Astrocyte (in vitro differentiated cells and primary cell): ENCODE measurements around the gene PARVB. TPM values are rescaled to one million over a fixed set of nuclear protein-coding genes. Genes with fewer than 3 reads are reported as not detected.

Experiments used
- DNase-seq: peaks from one replicate; pipeline ENCODE4 v3.0.0-alpha.2; 2010; ENCODE audit warnings: low read depth
- FAIRE-seq: peaks from 2 replicates; lab custom pipeline; 2011; peaks lifted over from hg19 to GRCh38; lab: Jason Lieb, UNC
- H2AFZ ChIP-seq: 2 replicates; pipeline ENCODE4 v1.6.0; 2012; ENCODE audit warnings: low read depth, low read length, inconsistent platforms
- H3K27ac ChIP-seq: 2 replicates; pipeline ENCODE4 v1.5.1; 2011; ENCODE audit warnings: low read depth, low read length, inconsistent platforms
- H3K27me3 ChIP-seq: 2 replicates; pipeline ENCODE4 v1.6.0; 2011; ENCODE audit warnings: low read length, inconsistent platforms; ENCODE audit not compliant: insufficient read depth
- H3K36me3 ChIP-seq: 2 replicates; pipeline ENCODE4 v1.5.1; 2011; ENCODE audit warnings: low read length, inconsistent platforms; ENCODE audit not compliant: insufficient read depth
- H3K4me1 ChIP-seq: 2 replicates; pipeline ENCODE4 v1.5.1; 2011; ENCODE audit warnings: low read length, inconsistent platforms; ENCODE audit not compliant: insufficient read depth
- H3K4me2 ChIP-seq: 2 replicates; pipeline ENCODE4 v1.6.0; 2012; ENCODE audit warnings: low read length, inconsistent platforms
- H3K4me3 ChIP-seq: 2 replicates; pipeline ENCODE4 v1.5.1; 2011; ENCODE audit warnings: low read depth, mild to moderate bottlenecking, low read length, inconsistent platforms; ENCODE audit not compliant: insufficient read depth
- H3K79me2 ChIP-seq: 2 replicates; pipeline ENCODE4 v1.6.0; 2012; ENCODE audit warnings: mild to moderate bottlenecking, low read length, inconsistent platforms; ENCODE audit not compliant: insufficient read depth
- H3K9ac ChIP-seq: 2 replicates; pipeline ENCODE4 v1.6.0; 2012; ENCODE audit warnings: mild to moderate bottlenecking, low read length, inconsistent platforms
- H3K9me3 ChIP-seq: 2 replicates; pipeline ENCODE4 v1.5.1; 2012; ENCODE audit warnings: low read depth, mild to moderate bottlenecking, low read length, inconsistent platforms; ENCODE audit not compliant: insufficient read depth
- H4K20me1 ChIP-seq: 2 replicates; pipeline ENCODE4 v1.6.0; 2012; ENCODE audit warnings: low read length, inconsistent platforms; ENCODE audit not compliant: insufficient read depth
- H3K27ac Mint-ChIP-seq: one replicate; pipeline ENCODE4 v1.8.0; 2021; ENCODE audit warnings: mild to moderate bottlenecking, mixed read lengths; ENCODE audit not compliant: unreplicated experiment
- H3K27me3 Mint-ChIP-seq: one replicate; pipeline ENCODE4 v1.8.0; 2021; ENCODE audit warnings: low read depth, mixed read lengths; ENCODE audit not compliant: unreplicated experiment
- H3K36me3 Mint-ChIP-seq: one replicate; pipeline ENCODE4 v1.8.0; 2021; ENCODE audit warnings: low read depth, mixed read lengths; ENCODE audit not compliant: unreplicated experiment
- H3K4me1 Mint-ChIP-seq: one replicate; pipeline ENCODE4 v1.8.0; 2021; ENCODE audit warnings: low read depth, mixed read lengths; ENCODE audit not compliant: unreplicated experiment
- H3K4me3 Mint-ChIP-seq: one replicate; pipeline ENCODE4 v1.8.0; 2021; ENCODE audit warnings: mild to moderate bottlenecking, moderate library complexity, mixed read lengths; ENCODE audit not compliant: unreplicated experiment
- H3K9me3 Mint-ChIP-seq: one replicate; pipeline ENCODE4 v1.8.0; 2021; ENCODE audit warnings: mild to moderate bottlenecking, mixed read lengths; ENCODE audit not compliant: unreplicated experiment
- EZH2 ChIP-seq: IDR thresholded peaks from 2 replicates; pipeline ENCODE4 v1.6.1; 2012; ENCODE audit warnings: mild to moderate bottlenecking, low read length, inconsistent platforms; ENCODE audit not compliant: insufficient read depth
- total RNA-seq: library from RNA; stranded (reverse); gene quantifications from 2 replicates; pipeline ENCODE4 v1.2.1, GENCODE V29; 2021
- TF ChIP-seq, protein P1 (sequence below): IDR thresholded peaks from 2 replicates; pipeline ENCODE4 v1.5.1; 2011; ENCODE audit warnings: low read depth, mild to moderate bottlenecking, inconsistent platforms, low read length, moderate library complexity; ENCODE audit not compliant: insufficient read depth

PARVB gene
- total RNA-seq, 1 donor from 2014 or later = 22.0 TPM

DNA sequence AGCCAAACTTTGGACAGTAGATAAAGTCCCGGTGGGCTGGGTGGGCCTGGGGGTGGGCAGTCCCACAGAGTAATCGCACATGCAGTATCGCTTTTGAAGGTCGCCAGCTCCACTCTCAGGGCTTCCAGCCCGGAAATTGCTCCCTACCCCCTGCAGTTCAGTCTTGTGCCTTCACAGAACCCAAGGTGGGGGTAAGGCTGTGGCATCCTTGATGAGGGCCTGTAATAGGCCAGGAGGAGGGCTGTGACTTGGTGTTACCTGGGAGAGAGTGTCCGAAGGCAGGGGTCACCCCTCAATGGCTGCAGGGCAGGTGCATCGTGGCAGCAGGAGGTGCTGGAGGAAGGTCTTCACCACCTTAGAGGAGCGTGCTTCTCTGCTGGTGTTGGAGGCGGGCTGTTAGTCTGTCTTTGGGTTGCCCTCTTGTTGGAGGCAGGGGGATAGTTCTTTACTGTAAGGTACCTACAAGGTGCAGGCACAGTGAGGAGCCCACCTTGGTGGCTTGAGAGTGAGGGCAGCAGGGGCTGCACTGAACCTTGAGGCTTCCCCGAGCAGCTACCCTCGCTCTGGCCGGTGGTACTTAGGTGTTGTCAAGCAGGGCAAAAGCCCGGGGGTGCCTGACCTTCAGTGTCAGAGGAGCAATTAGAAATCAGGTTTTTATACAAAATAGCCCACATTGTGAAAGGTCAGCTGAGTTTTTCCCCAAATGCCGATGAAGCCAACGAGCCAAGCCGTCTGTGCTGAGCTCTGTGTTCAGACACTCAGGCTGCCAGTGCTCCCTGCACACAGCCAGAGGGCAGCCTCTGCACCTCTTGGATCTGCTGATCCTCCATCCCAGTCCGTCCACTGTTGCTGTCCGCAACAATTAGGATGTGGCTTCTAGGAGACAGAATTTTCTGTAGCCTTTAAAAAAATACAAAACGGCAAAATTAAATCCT, 47.0 kb upstream of the PARVB start:
- no peak for TF ChIP-seq EZH2
- TF ChIP-seq, protein P1, sequence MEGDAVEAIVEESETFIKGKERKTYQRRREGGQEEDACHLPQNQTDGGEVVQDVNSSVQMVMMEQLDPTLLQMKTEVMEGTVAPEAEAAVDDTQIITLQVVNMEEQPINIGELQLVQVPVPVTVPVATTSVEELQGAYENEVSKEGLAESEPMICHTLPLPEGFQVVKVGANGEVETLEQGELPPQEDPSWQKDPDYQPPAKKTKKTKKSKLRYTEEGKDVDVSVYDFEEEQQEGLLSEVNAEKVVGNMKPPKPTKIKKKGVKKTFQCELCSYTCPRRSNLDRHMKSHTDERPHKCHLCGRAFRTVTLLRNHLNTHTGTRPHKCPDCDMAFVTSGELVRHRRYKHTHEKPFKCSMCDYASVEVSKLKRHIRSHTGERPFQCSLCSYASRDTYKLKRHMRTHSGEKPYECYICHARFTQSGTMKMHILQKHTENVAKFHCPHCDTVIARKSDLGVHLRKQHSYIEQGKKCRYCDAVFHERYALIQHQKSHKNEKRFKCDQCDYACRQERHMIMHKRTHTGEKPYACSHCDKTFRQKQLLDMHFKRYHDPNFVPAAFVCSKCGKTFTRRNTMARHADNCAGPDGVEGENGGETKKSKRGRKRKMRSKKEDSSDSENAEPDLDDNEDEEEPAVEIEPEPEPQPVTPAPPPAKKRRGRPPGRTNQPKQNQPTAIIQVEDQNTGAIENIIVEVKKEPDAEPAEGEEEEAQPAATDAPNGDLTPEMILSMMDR = no peak
- peaks cover 4% of the 10 kb centered on the region for H4K20me1 ChIP-seq
- no peaks in the 10 kb centered on the region for H3K79me2 ChIP-seq
- Mint-ChIP-seq H3K27me3 (no peaks in the 10 kb centered on the region), H3K4me1 (no peaks in the 10 kb centered on the region), H3K4me3 (no peak overlapping the region), H3K9me3 (no peaks in the 10 kb centered on the region), H3K36me3 (peaks cover 16% of the 10 kb centered on the region), H3K27ac (no peak overlapping the region)
- no peak overlapping the region for H3K27ac ChIP-seq
- H3K4me3 ChIP-seq = no peak overlapping the region
- FAIRE-seq = no peak
- no peaks in the 10 kb centered on the region for H3K9me3 ChIP-seq
- DNase-seq = no peak
- no peaks in the 10 kb centered on the region for H3K27me3 ChIP-seq
- H3K4me2 ChIP-seq = no peak overlapping the region
- H2AFZ ChIP-seq = no peak overlapping the region
- no peak overlapping the region for H3K9ac ChIP-seq
- peaks cover 50% of the 10 kb centered on the region for H3K36me3 ChIP-seq
- no peaks in the 10 kb centered on the region for H3K4me1 ChIP-seq

DNA sequence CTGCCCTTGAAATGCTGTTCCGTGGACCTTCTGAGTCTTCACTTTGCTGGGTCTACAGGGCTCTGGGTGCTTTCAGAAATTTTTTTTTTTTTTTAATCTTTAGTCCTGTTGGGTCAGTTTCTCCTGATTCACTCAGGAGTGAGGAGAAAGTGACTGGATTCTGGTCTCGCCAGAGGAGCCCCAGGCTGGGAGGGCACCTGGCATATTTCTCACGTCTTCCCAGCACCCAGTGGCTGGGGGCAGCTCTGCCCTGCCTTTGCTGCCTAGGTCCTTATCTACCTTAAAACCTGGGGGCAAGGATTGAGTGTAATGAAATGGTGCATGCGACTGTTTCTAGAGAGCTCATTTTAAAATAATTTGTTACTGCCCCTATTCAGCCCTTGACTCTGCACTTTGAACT, 45.5 kb upstream of the PARVB start:
- H3K79me2 ChIP-seq = no peaks in the 10 kb centered on the region
- no peak for TF ChIP-seq EZH2
- TF ChIP-seq, protein P1 = no peak
- H3K4me3 ChIP-seq = no peak overlapping the region
- H3K9me3 Mint-ChIP-seq = no peaks in the 10 kb centered on the region
- no peaks in the 10 kb centered on the region for H3K27me3 ChIP-seq
- no peak overlapping the region for H3K27ac Mint-ChIP-seq
- no peaks in the 10 kb centered on the region for H3K4me1 ChIP-seq
- no peak for FAIRE-seq
- no peaks in the 10 kb centered on the region for H4K20me1 ChIP-seq
- no peaks in the 10 kb centered on the region for H3K4me1 Mint-ChIP-seq
- H2AFZ ChIP-seq = no peak overlapping the region
- H3K4me2 ChIP-seq = no peak overlapping the region
- no peaks in the 10 kb centered on the region for H3K27me3 Mint-ChIP-seq
- H3K27ac ChIP-seq = no peak overlapping the region
- no peak overlapping the region for H3K9ac ChIP-seq
- no peak for DNase-seq
- peaks cover 44% of the 10 kb centered on the region for H3K36me3 ChIP-seq
- H3K36me3 Mint-ChIP-seq = peaks cover 16% of the 10 kb centered on the region
- no peaks in the 10 kb centered on the region for H3K9me3 ChIP-seq
- no peak overlapping the region for H3K4me3 Mint-ChIP-seq

DNA sequence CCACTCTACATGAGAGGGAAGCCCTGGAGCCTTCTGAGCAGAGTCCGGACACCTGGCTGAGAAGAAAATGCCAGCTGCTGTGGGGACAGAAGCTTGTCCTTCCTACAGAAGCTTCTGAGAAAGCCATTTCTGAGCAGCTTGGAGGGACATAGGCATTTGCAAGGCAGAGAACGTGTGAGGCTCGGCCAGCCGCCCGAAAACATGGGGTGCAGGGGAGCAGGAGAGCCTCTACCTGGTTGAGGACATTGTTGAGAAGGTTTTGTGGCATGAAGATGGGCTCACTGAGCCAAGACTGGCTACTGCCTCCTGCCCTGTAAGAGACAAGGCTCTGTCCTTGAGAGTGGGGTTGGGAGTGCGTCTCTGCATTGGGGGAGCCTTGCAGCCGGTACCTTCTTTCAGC, 43.5 kb upstream of the PARVB start:
- DNase-seq (no peak), FAIRE-seq (no peak)
- no peaks in the 10 kb centered on the region for H4K20me1 ChIP-seq
- no peaks in the 10 kb centered on the region for H3K79me2 ChIP-seq
- no peak overlapping the region for H3K9ac ChIP-seq
- H3K27me3 Mint-ChIP-seq = no peaks in the 10 kb centered on the region
- H3K4me3 ChIP-seq = no peak overlapping the region
- no peak overlapping the region for H3K4me2 ChIP-seq
- no peak overlapping the region for H3K27ac ChIP-seq
- peaks cover 42% of the 10 kb centered on the region for H3K36me3 ChIP-seq
- no peaks in the 10 kb centered on the region for H3K4me1 Mint-ChIP-seq
- H3K4me1 ChIP-seq = no peaks in the 10 kb centered on the region
- no peaks in the 10 kb centered on the region for H3K27me3 ChIP-seq
- TF ChIP-seq, protein P1 = no peak
- TF ChIP-seq EZH2 = no peak
- peaks cover 16% of the 10 kb centered on the region for H3K36me3 Mint-ChIP-seq
- no peaks in the 10 kb centered on the region for H3K9me3 Mint-ChIP-seq
- H3K27ac Mint-ChIP-seq = no peak overlapping the region
- no peaks in the 10 kb centered on the region for H3K9me3 ChIP-seq
- no peak overlapping the region for H2AFZ ChIP-seq
- no peak overlapping the region for H3K4me3 Mint-ChIP-seq
